NCI-H1105 treated with DMSO at 0.1 percent for 48 hours (cell line): ENCODE measurements around the gene PTGES2.
"Not testable (repeated sequence)": the region's sequence is repeated elsewhere in the genome, so short reads cannot be mapped to it uniquely, and the experiment has no call there.

Source experiments
- DNase-seq: peaks from one replicate; lab custom pipeline; 2025; lab: John Stamatoyannopoulos, UW

PTGES2 gene

DNA sequence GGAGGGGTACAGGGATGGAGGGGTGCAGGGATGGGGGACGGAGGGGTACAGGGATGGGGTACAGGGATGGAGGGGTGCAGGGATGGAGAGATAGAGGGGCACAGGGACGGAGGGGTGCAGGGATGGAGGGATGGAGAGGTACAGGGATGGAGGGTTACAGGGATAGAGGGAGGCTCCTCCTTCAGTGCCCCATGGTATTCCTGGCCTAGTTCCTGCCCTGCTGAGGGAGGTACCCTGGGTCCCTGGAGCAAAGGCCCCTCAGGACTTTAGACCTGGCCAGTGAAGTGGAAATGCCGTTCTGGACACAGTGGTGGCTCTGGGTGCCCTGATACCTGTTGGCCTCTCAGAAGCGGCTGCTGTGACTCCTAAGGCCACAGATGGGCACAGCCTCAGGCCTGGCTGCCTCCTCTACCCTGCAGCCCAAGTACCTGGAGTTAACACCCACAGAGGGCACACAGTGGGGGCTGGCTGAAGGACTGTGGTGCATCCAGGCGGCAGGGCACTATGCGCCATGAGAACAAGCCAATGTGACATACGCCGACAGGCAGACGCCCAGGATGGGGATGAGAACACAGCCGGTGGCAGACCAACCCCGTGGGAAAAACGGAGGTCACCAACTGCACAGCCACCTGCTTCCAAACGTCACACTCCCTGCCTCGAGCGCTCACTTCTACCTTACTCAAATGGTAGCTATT is 8.4 kb downstream of the PTGES2 start:
- no peak for DNase-seq

DNA sequence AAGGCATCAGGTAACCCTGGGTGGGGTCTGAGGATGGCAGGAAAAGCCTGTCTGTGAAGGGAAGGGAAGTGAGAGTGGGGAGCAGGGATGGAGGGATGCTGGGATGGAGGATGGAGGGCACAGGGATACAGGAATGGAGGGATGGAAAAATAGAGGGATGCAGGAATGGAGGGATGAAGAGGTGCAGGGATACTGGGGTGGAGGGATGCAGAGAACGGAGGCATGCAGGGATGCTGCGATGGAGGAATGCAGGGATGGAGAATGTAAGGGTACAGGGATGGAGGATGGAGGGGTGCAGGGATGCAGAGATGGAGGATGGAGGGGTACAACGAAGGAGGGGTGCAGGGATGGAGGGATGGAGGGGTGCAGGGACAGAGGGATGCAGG is 9.1 kb downstream of the PTGES2 start:
- DNase-seq, result no peak

DNA sequence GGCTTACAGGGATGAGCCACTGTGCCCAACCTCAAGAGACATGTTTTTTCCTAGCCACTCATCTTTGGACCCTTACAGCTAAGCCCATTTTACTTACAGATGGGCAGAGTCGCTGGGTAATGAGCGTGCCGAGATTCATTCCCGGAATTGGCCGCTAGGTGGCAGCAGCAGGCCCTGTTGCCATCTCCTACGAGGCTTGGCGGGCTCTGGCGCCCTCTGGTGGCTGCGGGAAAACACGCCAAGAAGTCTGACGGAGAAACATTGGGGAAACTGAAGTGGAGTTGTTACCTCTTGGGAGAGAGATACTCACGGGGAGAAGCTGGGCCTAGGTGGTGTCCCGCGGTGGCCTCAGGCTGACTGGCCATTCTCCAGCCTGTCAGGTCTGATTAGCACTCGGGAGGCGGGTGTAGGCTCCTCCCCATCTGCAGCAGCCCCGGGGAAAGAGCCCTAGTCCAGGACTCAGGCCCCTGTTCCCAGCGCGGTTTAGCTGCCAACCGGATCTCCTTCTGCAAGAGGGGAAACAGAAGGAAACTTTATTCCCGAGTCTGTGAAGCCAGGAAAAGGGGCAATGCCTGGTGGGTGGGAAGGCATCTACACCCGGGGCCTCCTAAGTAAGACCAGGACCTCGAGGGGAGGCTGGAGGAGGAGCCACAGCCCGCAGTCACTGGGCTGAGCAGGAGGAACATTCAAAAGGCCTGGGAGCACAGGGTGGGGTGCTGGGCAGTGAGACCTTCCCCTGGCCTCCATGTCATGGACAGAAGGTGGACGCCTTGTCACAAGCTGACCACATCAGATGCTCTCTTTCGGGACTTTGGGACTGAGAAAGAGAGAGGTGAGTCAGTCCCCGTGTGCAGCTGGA is 9.7 kb downstream of the PTGES2 start:
- peak; percentile 73 for DNase-seq

DNA sequence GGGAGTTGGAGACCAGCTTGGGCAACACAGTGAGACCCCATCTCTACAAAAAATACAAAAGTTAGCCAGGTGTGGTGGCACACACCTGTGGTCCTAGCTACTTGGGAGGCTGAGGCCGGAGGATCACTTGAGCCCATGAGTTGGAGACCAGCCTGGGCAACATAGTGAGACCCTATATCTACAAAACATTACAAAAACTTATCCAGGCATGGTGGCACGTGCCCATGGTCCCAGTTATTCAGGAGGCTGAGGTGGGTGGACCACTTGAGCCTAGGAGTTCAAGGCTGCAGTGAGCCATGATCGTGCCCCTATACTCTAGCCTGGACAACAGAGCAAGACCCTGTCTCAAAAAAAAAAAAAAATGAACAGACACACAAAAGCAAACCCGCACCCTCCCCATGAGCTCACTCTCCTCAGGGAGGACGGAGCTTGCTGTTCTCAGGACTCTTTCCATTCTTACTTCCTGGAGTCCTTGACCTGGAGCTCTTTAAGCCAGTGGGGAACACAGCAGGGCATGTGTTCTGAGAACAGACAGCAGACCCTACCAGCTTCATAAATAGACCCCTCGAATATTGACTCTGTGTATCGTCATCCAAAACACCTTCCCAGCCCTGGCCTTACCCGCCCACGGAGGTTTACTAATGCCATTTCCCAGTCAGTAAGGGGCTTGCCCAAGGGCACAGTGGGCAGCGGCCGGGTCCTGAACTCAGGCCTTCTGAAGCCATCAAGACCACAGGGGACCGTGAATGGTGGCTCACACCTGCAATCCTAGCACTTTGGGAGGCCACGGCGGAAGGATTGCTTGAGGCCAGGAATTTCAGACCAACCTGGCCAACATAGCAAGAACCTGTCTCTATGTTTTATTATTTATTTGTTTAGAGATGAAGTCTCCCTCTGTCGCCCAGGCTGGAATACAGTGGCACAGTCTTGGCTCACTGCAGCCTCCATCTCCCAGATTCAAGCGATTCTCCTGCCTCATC is 11.1 kb downstream of the PTGES2 start:
- no peak for DNase-seq

DNA sequence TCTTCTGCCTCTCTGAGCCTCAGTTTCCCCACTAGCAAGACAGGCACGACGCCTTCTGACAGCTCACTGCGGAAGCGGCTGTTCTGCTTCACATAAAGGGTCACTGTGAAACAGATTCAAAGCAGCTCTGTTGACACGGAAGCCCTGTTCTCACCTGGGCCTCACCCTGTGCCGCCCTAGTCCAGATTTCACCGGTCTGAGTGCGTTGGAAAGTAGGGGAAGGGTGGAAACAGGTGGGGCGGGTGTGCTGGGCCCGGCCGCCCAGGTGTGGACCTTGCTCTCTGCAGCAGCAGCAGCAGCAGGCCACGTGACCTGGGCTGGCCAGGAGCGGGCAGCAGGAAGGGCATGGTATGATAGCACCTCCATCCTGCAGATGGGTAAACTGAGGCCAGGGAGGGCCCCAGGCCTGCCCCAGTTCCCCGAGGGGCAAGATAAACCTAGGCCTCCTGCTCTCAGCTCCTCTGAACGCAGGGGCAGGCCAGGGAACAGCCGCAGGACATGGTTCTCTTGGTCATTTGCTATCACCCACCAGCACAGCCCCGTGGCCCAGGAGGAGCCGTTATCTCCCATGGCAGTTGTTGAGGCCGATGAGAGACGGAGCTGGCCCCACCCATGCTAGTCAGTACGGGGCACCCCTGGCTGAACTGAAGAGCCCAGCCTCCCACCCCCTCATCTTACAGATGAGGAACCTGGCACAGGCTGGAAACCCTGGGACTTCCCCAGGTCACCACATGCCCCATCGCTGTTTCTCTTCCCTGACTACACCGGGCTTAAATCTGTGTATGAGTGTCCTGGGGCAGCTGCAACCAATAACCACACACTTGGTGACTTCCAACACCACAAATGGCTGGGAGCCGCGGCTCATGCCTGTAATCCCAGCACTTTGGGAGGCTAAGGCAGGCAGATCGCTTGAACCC is 12.1 kb downstream of the PTGES2 start:
- DNase-seq, result no peak

DNA sequence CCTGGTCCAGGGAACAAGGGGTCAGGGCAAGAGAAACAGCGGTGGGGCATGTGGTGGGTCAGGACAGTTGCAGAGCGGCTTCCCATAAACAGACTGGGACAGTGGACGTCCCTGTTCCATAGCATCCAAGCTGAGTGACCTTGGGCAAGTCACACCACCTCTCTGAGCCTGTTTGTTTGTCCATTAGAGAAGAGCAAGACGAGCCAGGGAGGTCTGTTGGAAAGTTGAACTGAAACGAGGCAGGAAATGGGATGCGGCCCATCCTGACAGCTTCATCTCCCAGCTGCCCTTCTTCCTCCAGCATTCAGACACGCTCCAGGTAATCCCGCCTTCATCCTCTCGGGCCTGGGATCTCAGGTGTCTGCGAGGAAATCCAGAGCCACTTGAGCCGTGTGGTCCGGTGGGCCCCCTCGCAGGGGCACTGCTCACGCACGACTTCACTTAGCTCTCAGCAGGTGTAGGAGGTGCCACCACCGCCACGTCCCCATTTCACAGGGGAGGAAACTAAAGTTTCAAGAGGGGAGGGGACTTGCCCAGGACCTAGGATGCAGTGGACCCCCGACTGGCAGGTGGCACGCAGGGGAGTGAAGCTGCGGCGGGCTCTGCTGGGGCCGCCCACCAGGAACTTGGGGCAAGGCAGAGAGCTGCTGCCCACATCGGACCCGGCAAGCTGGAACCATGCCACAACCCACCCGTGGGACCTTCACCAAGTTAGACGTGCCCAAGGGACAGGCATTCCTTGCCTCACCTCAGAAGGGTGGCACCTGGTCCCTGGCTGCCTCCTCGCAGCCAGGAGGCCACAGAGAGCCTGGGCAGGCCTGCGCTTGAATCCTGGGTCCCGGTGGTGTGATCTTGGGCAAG is 13.0 kb downstream of the PTGES2 start:
- no peak for DNase-seq

DNA sequence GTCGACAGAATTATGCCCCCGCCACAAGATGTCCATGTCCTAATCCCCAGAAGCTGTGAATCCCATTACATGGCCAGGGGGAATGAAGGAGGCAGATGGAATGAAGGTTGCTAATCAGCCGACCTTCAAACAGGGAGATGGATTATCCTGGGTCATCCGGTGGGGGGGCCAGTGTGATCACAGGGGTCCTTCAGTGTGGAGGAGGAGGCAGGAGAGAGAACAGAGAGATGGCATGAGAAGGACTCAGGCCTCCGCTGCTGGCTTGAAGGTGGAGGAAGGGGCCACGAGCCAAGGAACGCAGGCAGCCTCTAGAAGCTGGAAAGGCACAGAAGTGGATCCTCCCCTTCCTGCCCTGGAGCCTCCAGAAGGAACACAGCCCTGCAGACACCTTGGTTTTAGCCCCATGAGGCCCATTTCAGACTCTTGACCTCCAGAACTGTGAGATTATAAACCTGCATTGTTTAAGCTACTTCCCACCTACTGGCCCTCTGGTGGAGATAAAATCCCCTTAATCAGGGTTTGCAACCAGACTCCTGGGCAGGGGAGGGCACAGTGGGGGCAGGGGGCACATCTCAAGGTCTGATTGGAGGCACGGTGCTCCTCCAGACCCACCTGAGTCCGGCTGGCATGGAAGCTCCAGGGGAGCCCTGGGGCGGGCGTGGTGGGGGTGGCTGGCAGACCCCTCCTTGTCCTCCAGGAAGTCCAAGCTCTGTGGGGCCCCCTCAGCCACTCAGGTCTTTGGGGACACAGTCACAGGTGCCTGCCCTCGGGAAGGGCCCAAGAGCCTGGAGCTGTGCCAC is 13.8 kb downstream of the PTGES2 start:
- DNase-seq, result no peak

DNA sequence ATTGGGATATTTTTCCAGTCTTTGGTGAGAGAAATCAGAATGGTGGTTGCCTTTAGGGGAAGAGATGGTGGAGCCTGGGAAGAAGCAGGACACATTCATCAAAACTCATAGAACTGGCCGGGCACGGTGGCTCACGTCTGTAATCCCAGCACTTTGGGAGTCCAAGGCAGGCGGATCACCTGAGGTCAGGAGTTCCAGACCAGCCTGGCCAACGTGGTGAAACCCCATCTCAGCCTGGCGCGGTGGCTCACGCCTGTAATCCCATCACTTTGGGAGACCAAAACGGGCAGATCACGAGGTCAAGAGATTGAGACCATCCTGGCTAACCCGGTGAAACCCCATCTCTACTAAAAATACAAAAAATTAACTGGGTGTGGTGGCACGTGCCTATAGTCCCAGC is 15.8 kb downstream of the PTGES2 start:
- DNase-seq, result not testable (repeated sequence)

DNA sequence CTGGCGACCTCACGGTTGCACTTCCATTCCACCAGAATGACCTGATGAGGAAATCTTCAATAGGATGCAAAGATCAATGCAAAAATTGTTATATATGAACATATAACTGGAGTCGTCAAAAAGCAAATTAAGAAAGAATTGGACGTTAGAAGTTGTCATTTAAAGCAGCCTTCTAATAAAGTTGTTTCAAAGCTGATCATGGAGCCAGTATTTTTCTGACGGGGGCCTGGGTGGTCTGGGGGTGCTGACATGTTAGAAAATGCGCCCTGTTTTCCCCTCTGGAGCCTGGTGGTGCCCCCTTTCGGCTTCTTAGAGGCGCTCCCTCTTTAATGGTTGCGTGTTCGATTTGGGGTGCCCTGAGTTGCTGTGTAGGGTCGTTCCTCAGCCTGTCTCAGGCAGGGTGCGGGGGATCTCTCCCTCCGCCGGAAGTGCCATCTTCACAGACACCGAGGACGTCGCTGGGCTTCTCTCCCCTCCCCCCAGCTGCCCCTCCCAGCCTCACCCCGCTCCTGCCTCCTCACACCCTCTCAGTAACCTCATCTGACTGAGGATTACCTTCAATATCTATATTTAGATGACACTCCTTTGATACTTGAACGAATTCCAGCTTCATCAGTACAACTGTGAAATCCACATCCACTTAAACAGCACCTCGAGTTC is 18.3 kb downstream of the PTGES2 start:
- no peak for DNase-seq

DNA sequence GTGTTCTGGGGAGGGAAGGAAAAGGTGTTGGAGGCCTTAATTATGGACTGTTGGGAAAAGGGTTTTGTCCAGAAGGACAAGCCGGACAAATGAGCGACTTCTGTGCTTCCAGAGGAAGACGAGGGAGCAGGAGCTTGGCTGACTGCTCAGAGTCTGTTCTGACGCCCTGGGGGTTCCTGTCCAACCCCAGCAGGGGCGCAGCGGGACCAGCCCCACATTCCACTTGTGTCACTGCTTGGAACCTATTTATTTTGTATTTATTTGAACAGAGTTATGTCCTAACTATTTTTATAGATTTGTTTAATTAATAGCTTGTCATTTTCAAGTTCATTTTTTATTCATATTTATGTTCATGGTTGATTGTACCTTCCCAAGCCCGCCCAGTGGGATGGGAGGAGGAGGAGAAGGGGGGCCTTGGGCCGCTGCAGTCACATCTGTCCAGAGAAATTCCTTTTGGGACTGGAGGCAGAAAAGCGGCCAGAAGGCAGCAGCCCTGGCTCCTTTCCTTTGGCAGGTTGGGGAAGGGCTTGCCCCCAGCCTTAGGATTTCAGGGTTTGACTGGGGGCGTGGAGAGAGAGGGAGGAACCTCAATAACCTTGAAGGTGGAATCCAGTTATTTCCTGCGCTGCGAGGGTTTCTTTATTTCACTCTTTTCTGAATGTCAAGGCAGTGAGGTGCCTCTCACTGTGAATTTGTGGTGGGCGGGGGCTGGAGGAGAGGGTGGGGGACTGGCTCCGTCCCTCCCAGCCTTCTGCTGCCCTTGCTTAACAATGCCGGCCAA is 19.1 kb downstream of the PTGES2 start:
- no peak for DNase-seq

DNA sequence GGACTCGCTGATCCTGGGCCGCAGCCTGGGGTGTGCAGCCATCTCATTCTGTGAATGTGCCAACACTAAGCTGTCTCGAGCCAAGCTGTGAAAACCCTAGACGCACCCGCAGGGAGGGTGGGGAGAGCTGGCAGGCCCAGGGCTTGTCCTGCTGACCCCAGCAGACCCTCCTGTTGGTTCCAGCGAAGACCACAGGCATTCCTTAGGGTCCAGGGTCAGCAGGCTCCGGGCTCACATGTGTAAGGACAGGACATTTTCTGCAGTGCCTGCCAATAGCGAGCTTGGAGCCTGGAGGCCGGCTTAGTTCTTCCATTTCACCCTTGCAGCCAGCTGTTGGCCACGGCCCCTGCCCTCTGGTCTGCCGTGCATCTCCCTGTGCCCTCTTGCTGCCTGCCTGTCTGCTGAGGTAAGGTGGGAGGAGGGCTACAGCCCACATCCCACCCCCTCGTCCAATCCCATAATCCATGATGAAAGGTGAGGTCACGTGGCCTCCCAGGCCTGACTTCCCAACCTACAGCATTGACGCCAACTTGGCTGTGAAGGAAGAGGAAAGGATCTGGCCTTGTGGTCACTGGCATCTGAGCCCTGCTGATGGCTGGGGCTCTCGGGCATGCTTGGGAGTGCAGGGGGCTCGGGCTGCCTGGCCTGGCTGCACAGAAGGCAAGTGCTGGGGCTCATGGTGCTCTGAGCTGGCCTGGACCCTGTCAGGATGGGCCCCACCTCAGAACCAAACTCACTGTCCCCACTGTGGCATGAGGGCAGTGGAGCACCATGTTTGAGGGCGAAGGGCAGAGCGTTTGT is 19.9 kb downstream of the PTGES2 start:
- no peak for DNase-seq

DNA sequence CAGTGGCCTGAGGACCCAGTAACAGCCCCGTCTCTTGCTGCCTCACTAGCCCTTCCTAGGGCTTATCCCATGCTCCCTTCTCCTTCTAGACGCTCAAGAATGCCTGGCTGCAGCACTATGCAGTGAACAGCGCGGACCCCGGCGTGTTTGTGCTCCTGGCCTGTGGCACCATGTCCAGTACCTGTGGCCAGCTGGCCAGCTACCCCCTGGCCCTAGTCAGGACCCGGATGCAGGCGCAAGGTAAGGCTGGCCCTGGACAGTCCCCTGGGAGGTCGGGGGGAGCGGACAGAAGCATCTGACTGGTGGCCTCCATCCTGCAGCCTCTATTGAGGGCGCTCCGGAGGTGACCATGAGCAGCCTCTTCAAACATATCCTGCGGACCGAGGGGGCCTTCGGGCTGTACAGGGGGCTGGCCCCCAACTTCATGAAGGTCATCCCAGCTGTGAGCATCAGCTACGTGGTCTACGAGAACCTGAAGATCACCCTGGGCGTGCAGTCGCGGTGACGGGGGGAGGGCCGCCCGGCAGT is 20.5 kb downstream of the PTGES2 start:
- DNase-seq, result no peak

DNA sequence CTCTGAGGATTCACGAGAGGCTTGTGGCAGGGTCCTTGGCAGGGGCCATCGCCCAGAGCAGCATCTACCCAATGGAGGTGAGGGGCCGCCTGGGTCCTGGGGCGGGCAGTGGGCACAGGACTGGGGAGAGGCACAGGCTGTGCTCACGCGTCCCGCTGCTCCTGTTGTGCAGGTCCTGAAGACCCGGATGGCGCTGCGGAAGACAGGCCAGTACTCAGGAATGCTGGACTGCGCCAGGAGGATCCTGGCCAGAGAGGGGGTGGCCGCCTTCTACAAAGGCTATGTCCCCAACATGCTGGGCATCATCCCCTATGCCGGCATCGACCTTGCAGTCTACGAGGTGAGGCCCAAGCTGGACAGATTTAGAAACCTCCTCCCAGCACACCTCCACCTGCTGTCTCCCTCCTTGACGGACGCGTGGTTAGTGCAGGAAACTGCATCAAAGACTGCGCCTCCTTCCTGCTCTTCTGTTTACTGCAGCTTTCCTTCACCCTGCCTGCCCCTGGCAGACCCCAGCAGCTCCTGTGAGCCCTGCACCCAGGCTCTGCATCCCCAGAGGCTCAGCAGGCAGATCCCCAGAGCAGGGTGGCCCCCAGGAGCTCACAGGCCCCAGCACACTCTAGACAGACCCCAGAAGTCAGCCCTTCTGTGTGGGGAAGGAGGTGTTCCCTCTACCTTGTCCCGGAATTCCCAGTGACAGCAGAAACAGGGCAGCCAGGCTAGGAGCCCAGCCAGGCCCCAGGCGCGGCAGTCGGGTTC is 21.2 kb downstream of the PTGES2 start:
- no peak for DNase-seq

DNA sequence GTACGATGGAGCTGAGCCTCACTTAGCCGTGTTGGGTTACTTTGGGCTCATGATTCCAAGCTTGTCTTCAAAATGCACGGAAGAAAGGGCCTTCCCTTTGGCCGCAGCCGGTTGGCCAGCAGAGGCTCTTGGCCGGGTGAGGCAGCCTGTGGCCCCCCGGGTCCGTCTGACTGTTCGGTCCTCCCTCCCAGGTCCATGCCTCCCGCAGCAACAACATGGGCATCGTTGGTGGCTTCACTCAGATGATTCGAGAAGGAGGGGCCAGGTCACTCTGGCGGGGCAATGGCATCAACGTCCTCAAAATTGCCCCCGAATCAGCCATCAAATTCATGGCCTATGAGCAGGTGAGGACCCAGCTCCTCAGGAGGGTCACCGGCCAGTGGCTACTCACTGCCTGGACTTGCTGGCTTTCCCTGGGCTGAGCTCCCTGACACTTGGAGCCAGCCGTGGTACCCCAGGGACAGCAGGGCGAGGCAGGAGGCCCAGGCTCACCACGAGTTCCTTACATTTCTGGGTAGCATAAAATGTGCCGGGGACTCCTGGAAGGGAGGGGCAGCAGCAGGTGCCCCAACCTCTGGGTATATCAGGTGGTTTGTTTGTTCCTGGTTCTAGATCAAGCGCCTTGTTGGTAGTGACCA is 21.9 kb downstream of the PTGES2 start:
- no peak for DNase-seq

DNA sequence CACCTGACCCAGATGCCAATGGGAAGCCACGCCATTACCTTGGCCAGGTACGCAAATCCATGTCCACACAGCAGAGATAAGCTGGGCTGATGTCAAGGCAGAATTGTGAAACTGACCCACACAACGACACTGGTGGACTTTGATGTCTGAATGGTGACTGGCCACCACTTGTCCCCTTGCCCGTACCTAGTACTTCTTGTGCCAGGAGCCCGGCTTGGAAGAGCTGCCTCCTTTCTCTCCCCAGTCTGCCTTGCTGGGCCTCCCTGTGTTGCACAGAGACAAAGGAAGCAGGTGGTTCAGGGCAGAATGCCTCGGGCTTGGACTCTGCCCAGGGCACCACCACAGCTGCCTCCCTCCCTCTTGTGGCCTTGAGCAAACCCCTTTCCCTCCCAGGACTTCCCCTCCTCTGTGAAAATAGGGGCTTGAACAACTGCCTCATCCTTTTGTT is 23.3 kb downstream of the PTGES2 start:
- no peak for DNase-seq

DNA sequence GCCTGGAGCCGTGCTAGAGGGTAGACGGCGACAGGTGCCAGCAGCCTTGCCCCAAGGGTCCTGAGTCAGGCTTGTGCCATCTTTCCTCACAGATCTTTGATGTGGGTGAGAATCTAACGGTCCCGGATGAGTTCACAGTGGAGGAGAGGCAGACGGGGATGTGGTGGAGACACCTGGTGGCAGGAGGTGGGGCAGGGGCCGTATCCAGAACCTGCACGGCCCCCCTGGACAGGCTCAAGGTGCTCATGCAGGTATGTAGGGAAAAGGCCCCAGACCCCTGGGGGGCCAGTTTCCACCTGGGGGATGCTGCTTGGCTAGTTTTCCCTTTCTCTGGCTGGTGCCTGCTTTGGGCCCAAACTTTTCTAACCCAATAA is 24.0 kb downstream of the PTGES2 start:
- no peak for DNase-seq
